ENCODE results near the gene PCGF3.

DNA sequence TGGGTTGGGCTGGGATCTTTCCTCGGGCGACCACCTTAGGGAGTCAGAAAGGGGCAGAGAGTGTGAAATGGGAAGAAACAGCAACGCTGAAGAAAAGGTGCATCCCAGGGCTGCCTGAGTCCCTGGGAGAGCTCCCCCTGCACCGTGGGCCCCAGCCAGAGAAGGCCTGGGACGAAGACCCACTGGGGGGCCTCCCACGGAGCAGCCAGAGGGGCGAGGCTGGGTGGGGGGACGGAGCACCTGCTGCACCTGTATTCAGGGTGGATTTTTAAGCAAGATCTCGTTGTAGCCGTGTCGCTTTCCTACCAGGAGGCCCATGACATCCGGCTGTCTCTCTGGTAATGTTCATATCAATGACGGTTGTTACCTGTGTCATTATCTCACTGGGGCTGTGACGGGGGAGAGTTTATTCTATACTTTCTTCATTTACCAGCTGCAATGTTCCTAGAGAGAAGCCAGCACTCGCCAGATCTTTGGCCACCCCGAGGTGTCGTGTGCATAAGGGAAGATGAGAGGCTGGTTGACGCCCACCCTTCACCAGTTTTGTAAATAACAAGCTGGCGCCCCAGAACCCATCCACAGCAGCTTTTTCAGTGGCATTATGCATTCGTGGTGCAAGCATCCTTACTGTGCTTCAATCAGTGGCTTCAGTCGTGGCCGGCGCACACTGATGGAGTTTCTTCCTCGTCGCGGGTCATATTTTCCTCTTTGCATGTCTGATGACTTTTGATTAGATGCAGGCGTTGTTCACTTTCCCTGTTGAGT, 5.6 kb upstream of the PCGF3 start:
- TF ChIP-seq EP300 (IDR thresholded peaks at IDR 0.05; ENCODE audit: low read depth) (no peak), POLR2A (IDR thresholded peaks at IDR 0.05) (no peak)

All from transverse colon (tissue), 1 donor.